T follicular helper cell (primary cell): Measurements from ENCODE around the gene HEXB.
A peak's percentile ranks its signal among the peaks of the same experiment; 100 is the strongest.
"Not testable (repeated sequence)": the region's sequence is repeated elsewhere in the genome, so short reads cannot be mapped to it uniquely, and the experiment has no call there.

Experiments
- DNase-seq: peaks from one replicate; pipeline ENCODE4 v3.0.0-alpha.2; 2020; ENCODE audit warnings: low read depth

The HEXB gene

DNA sequence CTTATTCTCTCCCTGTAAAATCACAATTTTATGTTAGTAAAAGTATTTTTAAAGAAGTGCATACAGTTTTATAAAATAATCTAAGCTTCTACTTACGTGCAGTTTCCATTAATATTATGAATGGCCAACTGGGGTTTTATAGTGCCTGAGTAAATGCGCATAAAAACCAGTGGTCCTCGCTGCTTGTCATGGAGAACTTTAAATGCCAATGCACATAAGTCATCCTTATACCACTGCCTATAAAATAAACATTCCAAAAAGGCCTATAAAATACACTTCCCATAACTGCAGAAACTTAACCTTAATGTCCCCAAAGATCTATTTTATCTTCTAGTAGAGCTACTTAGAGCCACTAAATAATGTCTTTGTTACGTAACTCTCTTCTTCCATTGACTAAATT, 53.4 kb downstream of the HEXB start:
- DNase-seq, result no peak

DNA sequence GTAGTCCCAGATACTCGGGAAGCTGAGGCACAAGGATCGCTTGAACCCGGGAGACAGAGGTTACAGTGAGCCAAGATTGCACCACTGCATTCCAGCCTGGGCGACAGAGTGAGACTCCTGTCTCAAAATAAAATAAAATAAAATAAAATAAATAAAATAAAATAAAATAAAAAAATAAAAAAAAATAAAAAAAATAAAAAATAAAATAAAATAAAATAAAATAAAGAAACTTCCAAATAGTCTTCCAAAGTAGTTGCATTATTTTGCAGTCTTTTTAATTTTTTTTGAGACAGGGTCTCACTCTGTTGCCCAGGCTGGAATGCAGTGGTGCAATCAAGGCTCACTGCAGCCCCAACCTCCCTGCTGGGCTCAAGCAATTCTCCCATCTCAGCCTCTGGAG, 63.7 kb downstream of the HEXB start:
- DNase-seq, result not testable (repeated sequence)

DNA sequence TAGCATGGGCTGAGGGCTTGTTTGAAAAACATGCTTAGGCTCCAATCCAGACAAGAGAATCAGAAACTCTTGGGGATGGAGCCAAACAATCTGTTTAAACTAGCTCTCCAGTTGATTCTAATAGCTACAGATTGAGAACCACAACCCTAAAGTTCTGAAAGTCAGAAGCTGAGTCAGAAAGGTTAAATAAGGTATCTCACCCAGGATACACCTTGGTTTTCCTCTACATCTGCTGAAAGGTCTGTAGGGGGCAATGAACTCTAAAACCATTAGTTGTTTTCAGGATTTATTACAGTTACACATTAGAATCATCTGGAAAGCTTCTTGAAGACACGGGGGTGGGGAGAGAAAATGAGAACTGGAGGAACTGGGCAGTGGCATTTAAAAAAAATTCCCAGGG, 76.2 kb downstream of the HEXB start:
- no peak for DNase-seq

DNA sequence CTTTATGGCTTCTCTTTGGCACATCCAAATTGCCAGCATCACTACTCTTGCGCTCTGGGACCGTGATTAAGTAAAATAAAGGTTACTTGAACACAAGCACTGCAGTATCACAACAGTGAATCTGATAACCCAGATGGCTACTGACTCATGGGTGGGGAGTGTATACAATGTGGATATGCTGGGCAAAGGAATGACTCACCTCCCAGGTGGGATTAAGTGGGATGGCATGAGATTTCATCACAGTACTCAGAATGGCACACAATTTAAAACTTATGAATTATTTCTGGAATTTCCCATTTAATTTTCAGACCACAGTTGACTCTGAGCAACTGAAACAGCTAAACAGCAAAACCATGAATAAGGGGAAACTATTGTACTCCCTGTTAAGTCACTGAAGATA, 77.6 kb downstream of the HEXB start:
- no peak for DNase-seq

DNA sequence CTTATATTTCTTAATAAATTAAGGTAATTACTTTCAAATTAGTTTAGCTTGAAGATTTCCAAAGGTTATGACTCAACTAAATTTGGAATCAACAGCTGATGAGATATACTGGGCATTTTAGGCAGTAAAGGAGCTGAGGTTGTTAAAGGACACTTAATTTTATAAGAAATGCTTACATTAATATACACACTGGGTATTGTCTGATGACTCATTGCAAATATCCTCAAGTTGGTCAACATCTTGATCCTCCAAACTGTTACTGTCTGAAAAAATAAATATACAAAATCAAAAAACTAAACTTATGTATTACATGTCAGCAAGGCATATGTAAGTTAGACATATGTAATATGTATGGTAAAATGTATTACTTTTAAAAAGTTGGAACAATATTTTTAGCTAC, 78.5 kb downstream of the HEXB start:
- no peak for DNase-seq

DNA sequence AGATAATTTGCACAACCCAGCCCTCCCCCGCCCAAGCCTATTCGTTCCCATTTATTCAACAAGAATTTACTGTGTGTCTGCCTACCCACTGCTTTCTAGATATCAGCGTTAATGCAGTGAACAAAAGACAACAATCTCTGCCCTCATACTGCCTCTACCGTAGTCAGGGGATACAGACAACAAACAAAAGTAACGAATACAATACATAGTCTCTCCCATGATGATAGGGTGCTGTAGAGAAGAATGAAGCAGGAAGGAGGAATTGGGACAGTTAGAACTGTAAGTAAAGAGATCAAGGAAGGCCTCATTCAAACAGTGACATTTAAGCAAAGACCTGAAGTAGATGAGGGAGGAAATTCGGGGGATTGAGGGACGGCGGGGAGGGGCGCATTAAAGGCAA, 80.2 kb downstream of the HEXB start:
- no peak for DNase-seq

DNA sequence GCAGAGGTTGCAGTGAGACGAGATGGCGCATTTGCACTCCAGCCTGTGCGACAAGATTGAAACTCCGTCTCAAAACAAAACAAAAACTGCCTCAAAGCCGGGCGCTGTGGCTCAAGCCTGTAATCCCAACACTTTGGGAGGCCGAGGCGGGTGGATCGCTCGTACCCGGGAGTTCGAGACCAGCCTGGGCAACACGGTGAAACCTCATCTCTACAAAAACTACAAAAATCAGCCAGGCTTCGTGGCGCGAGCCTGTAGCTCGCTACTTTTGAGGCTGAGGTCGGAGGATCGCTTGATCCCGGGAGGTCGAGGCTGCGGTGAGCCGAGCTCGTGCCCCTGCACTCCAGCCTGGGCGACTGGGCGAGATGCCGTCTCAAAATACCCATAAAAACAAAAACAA, 80.9 kb downstream of the HEXB start:
- DNase-seq, result no peak

DNA sequence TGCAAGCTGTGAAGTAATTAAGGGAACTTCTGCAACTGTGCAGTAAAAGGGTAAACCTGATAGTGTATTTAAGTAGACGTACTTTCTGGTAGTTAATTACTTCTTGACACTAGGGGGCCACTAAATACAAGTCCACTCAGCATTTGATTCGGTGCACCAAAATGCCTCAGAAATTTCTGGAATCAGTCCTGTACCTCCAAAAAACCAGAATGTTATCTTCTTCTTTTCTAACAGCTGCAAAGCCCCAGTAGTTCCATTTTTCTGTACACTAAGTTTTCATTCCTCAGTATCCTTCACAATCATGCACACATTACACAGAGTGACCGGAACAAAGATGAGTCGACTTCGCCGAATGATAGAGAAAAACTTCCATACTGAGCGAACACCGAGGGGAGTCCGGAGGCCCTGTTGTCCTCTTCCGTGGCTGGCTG, 81.4 kb downstream of the HEXB start:
- no peak for DNase-seq

DNA sequence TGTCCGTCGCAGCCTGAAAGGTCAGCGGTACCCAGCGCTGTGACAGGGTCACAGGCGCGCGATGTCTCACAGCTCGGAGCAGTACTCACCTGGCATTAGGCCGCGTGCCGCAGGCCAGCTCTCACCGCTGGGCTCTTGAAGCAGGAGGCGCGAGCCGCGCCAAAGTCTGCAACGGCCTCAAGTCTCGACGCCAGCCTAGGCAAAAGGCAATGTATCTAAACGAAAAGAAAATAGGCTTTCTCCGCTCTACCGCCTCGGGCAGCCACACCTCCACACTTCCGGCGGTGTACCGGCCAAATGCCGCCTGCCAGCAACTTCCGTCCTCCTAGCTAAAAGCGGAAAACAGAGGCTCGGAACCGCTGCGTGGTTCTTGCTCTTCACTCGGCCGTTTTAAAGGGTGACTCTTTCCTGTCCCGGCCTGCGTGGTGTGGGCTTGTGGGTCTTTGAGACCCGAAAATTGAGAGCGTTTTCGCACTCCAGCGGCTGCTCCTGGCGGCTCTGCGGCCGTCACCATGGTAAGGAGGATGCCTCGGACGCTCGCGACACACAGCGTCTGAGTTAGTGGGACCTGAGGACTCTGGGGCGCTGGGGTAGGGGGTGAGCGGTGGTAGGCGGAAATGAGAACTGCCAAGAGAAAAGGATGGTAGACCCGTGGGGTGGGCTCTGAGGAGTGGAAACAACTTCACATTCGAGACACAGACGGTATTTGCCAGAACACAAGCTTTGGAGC, 82.0 kb downstream of the HEXB start, which contains the start of the genes GFM2 and NSA2:
Gene GFM2, minus strand, starts transcription at position 269 of the 730 bp plus-strand sequence. CDS start 3,375 bp downstream, outside the sequence.
Gene NSA2, plus strand, starts transcription at position 401 of the 730 bp plus-strand sequence. Its CDS starts 112 bp downstream, at position 513.
- peak; percentile 90 for DNase-seq

DNA sequence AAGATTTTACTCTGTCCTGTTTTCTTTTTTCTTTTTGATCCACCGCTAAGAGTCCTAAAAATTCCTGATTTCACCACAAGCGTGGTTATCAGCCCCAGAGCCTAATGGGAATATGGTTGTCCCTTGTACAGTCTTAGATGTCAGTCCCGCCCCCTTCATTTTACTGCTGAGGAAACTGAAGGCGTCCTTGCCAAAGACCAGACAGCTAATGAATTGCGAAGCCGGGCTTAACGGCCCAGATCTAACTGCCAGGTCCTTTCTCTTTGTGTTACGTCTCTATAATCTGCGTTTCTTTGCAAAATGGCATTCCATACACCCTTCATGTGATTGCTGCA, 82.5 kb downstream of the HEXB start:
- no peak for DNase-seq
